Measurements from ENCODE around the gene AUNIP.

The AUNIP gene

GRCh38 chr1:25807480-25808390, 51.5 kb downstream of the AUNIP start:
- DNase-seq, result no peak

GRCh38 chr1:25806418-25806817, 52.8 kb downstream of the AUNIP start:
- peak; percentile 78 for DNase-seq

- peak; percentile 73 for DNase-seq
Observed at GRCh38 chr1:25805863-25806225, 53.4 kb downstream of the AUNIP start.

- no peak for DNase-seq
Observed at GRCh38 chr1:25804964-25805862, 54.0 kb downstream of the AUNIP start.

- DNase-seq, result no peak
Observed at GRCh38 chr1:25804244-25804963, 54.9 kb downstream of the AUNIP start.

GRCh38 chr1:25803368-25803767, 55.9 kb downstream of the AUNIP start:
- DNase-seq, result no peak

GRCh38 chr1:25802915-25803314, 56.3 kb downstream of the AUNIP start:
- DNase-seq, result no peak

GRCh38 chr1:25800703-25801377, 58.4 kb downstream of the AUNIP start:
- DNase-seq, result no peak

- peak; percentile 87 for DNase-seq
Observed at GRCh38 chr1:25799935-25800702, 59.1 kb downstream of the AUNIP start, which contains the start of gene SELENON. Gene SELENON (plus strand): TSS chr1:25800193. CDS start chr1:25800231, 38 bp downstream.

GRCh38 chr1:25799352-25799934, 59.8 kb downstream of the AUNIP start:
- DNase-seq, result no peak

GRCh38 chr1:25798666-25799351, 60.4 kb downstream of the AUNIP start:
- no peak for DNase-seq

GRCh38 chr1:25797939-25798338, 61.3 kb downstream of the AUNIP start:
- DNase-seq, result no peak

- peak; percentile 81 for DNase-seq
Observed at GRCh38 chr1:25796811-25797458, 62.3 kb downstream of the AUNIP start.

GRCh38 chr1:25795946-25796810, 63.1 kb downstream of the AUNIP start:
- DNase-seq, result no peak

- no peak for DNase-seq
Observed at GRCh38 chr1:25795211-25795610, 64.0 kb downstream of the AUNIP start.

GRCh38 chr1:25794325-25794724, 64.9 kb downstream of the AUNIP start:
- DNase-seq, result no peak

GRCh38 chr1:25793585-25794170, 65.6 kb downstream of the AUNIP start:
- DNase-seq, result no peak

- no peak for DNase-seq
Observed at GRCh38 chr1:25792115-25792514, 67.1 kb downstream of the AUNIP start.

- DNase-seq, result no peak
Observed at GRCh38 chr1:25790472-25790871, 68.8 kb downstream of the AUNIP start.

All from femur (tissue), 1 donor.